ENCODE results near the gene EML1. TPM values are rescaled to one million over a fixed set of nuclear protein-coding genes. Genes with fewer than 3 reads are reported as not detected.

EML1 gene
- total RNA-seq, 1 donor from 2014 or later, result 36.4 TPM

- no peak for TF ChIP-seq CTCF (IDR thresholded peaks at IDR 0.05)
- Mint-ChIP-seq H3K4me3 (ENCODE audit: unreplicated experiment) (no peak overlapping the region), H3K36me3 (ENCODE audit: low read depth) (no peaks in the 10 kb centered on the region), H3K27ac (ENCODE audit: unreplicated experiment) (no peak overlapping the region), H3K27me3 (ENCODE audit: low read depth) (no peaks in the 10 kb centered on the region), H3K4me1 (ENCODE audit: low read depth) (peaks cover 13% of the 10 kb centered on the region), H3K9me3 (ENCODE audit: low read depth) (no peaks in the 10 kb centered on the region)
- no peak for DNase-seq (ENCODE audit: low spot score)
These were observed 45.5 kb downstream of the EML1 start for GRCh38 chr14:99838639-99839134.

- Mint-ChIP-seq H3K27ac (ENCODE audit: unreplicated experiment) (no peak overlapping the region), H3K4me1 (ENCODE audit: low read depth) (peaks cover 13% of the 10 kb centered on the region), H3K4me3 (ENCODE audit: unreplicated experiment) (no peak overlapping the region), H3K27me3 (ENCODE audit: low read depth) (no peaks in the 10 kb centered on the region), H3K36me3 (ENCODE audit: low read depth) (no peaks in the 10 kb centered on the region), H3K9me3 (ENCODE audit: low read depth) (no peaks in the 10 kb centered on the region)
- DNase-seq (ENCODE audit: low spot score), result no peak
- TF ChIP-seq CTCF (IDR thresholded peaks at IDR 0.05), result no peak
These were observed 46.5 kb downstream of the EML1 start for GRCh38 chr14:99839696-99840095.

GRCh38 chr14:99840265-99840664 lies 47.1 kb downstream of the EML1 start:
- no peak for DNase-seq (ENCODE audit: low spot score)
- H3K4me1 Mint-ChIP-seq (ENCODE audit: low read depth), result peaks cover 13% of the 10 kb centered on the region
- no peaks in the 10 kb centered on the region for H3K36me3 Mint-ChIP-seq (ENCODE audit: low read depth)
- H3K4me3 Mint-ChIP-seq (ENCODE audit: unreplicated experiment), result no peak overlapping the region
- no peaks in the 10 kb centered on the region for H3K27me3 Mint-ChIP-seq (ENCODE audit: low read depth)
- H3K27ac Mint-ChIP-seq (ENCODE audit: unreplicated experiment), result no peak overlapping the region
- H3K9me3 Mint-ChIP-seq (ENCODE audit: low read depth), result no peaks in the 10 kb centered on the region
- TF ChIP-seq CTCF (IDR thresholded peaks at IDR 0.05), result no peak

GRCh38 chr14:99840774-99841305 lies 47.6 kb downstream of the EML1 start:
- H3K27me3 Mint-ChIP-seq (ENCODE audit: low read depth), result no peaks in the 10 kb centered on the region
- H3K9me3 Mint-ChIP-seq (ENCODE audit: low read depth), result no peaks in the 10 kb centered on the region
- H3K4me1 Mint-ChIP-seq (ENCODE audit: low read depth), result peaks cover 13% of the 10 kb centered on the region
- no peak for DNase-seq (ENCODE audit: low spot score)
- no peak overlapping the region for H3K27ac Mint-ChIP-seq (ENCODE audit: unreplicated experiment)
- no peaks in the 10 kb centered on the region for H3K36me3 Mint-ChIP-seq (ENCODE audit: low read depth)
- H3K4me3 Mint-ChIP-seq (ENCODE audit: unreplicated experiment), result no peak overlapping the region
- no peak for TF ChIP-seq CTCF (IDR thresholded peaks at IDR 0.05)

GRCh38 chr14:99841436-99842071 lies 48.3 kb downstream of the EML1 start:
- H3K27ac Mint-ChIP-seq (ENCODE audit: unreplicated experiment), result no peak overlapping the region

More at GRCh38 chr14:99841436-99842071, 48.3 kb downstream of the EML1 start:
- DNase-seq (ENCODE audit: low spot score), result no peak
- Mint-ChIP-seq H3K9me3 (ENCODE audit: low read depth) (no peaks in the 10 kb centered on the region), H3K4me3 (ENCODE audit: unreplicated experiment) (no peak overlapping the region), H3K27me3 (ENCODE audit: low read depth) (no peaks in the 10 kb centered on the region), H3K4me1 (ENCODE audit: low read depth) (peaks cover 13% of the 10 kb centered on the region), H3K36me3 (ENCODE audit: low read depth) (no peaks in the 10 kb centered on the region)
- no peak for TF ChIP-seq CTCF (IDR thresholded peaks at IDR 0.05)
